GM18870 (cell line): ENCODE data around the gene EPS8L3.
A peak's percentile ranks its signal among the peaks of the same experiment; 100 is the strongest.

Source experiments
- ATAC-seq: cut with Tn5 transposase; IDR thresholded peaks from one replicate; pipeline ENCODE4 v1.9.1; 2021; ENCODE audit warnings: moderate library complexity; ENCODE audit not compliant: unreplicated experiment

Gene EPS8L3

GRCh38 chr1:109740615-109741373 is 22.9 kb downstream of the EPS8L3 start, which contains the start of gene GSTM3:
GSTM3 (minus strand) TSS chr1:109741038; CDS start chr1:109740287, 751 bp downstream.
- no peak for ATAC-seq

- ATAC-seq, result no peak
Measured at GRCh38 chr1:109739738-109740614, 23.7 kb downstream of the EPS8L3 start.

- no peak for ATAC-seq
Measured at GRCh38 chr1:109733236-109733870, 30.4 kb downstream of the EPS8L3 start.

GRCh38 chr1:109732390-109732881 is 31.3 kb downstream of the EPS8L3 start:
- no peak for ATAC-seq

- ATAC-seq, result no peak
Measured at GRCh38 chr1:109730666-109731065, 33.1 kb downstream of the EPS8L3 start.

- ATAC-seq, result no peak
Measured at GRCh38 chr1:109728870-109729269, 34.9 kb downstream of the EPS8L3 start.

- no peak for ATAC-seq
Measured at GRCh38 chr1:109726728-109727373, 36.9 kb downstream of the EPS8L3 start.

GRCh38 chr1:109726007-109726406 is 37.7 kb downstream of the EPS8L3 start:
- no peak for ATAC-seq

- no peak for ATAC-seq
Measured at GRCh38 chr1:109725510-109725909, 38.2 kb downstream of the EPS8L3 start.

- ATAC-seq, result no peak
Measured at GRCh38 chr1:109724933-109725332, 38.8 kb downstream of the EPS8L3 start.

GRCh38 chr1:109722908-109723691 is 40.6 kb downstream of the EPS8L3 start:
- no peak for ATAC-seq

- ATAC-seq, result no peak
Measured at GRCh38 chr1:109721971-109722370, 41.8 kb downstream of the EPS8L3 start.

GRCh38 chr1:109721042-109721441 is 42.7 kb downstream of the EPS8L3 start:
- no peak for ATAC-seq

GRCh38 chr1:109719337-109719837 is 44.3 kb downstream of the EPS8L3 start:
- ATAC-seq, result peak; percentile 63

- ATAC-seq, result no peak
Measured at GRCh38 chr1:109718495-109718894, 45.2 kb downstream of the EPS8L3 start.

- ATAC-seq, result no peak
Measured at GRCh38 chr1:109717729-109718128, 46.0 kb downstream of the EPS8L3 start.

GRCh38 chr1:109716570-109717090 is 47.1 kb downstream of the EPS8L3 start:
- ATAC-seq, result no peak

GRCh38 chr1:109716121-109716520 is 47.6 kb downstream of the EPS8L3 start:
- no peak for ATAC-seq

GRCh38 chr1:109714661-109715372 is 48.9 kb downstream of the EPS8L3 start:
- no peak for ATAC-seq
